ENCODE results near the gene ARF1.

Gene ARF1

GRCh38 chr1:228085287-228085951, 2.9 kb downstream of the ARF1 start:
- DNase-seq (ENCODE audit: low read depth in 2 of 2, low spot score in 1 of 2), result no peak

GRCh38 chr1:228087771-228088251, 5.3 kb downstream of the ARF1 start:
- DNase-seq (ENCODE audit: low read depth in 2 of 2, low spot score in 1 of 2), result no peak

GRCh38 chr1:228088586-228089498, 6.3 kb downstream of the ARF1 start:
- DNase-seq (ENCODE audit: low read depth in 2 of 2, low spot score in 1 of 2), result no peak

- no peak for DNase-seq (ENCODE audit: low read depth in 2 of 2, low spot score in 1 of 2)
Observed at GRCh38 chr1:228089519-228090380, 7.2 kb downstream of the ARF1 start.

GRCh38 chr1:228090613-228091081, 8.1 kb downstream of the ARF1 start:
- DNase-seq (ENCODE audit: low read depth in 2 of 2, low spot score in 1 of 2), result no peak

- no peak for DNase-seq (ENCODE audit: low read depth in 2 of 2, low spot score in 1 of 2)
Observed at GRCh38 chr1:228091084-228091483, 8.6 kb downstream of the ARF1 start.

GRCh38 chr1:228092342-228093049, 10.0 kb downstream of the ARF1 start:
- DNase-seq (ENCODE audit: low read depth in 2 of 2, low spot score in 1 of 2), result no peak

- no peak for DNase-seq (ENCODE audit: low read depth in 2 of 2, low spot score in 1 of 2)
Observed at GRCh38 chr1:228093050-228093906, 10.8 kb downstream of the ARF1 start.

GRCh38 chr1:228094432-228095016, 12.0 kb downstream of the ARF1 start:
- DNase-seq (ENCODE audit: low read depth in 2 of 2, low spot score in 1 of 2), result no peak

- no peak for DNase-seq (ENCODE audit: low read depth in 2 of 2, low spot score in 1 of 2)
Observed at GRCh38 chr1:228095161-228095560, 12.7 kb downstream of the ARF1 start.

- DNase-seq (ENCODE audit: low read depth in 2 of 2, low spot score in 1 of 2), result no peak
Observed at GRCh38 chr1:228095938-228096337, 13.4 kb downstream of the ARF1 start.

- DNase-seq (ENCODE audit: low read depth in 2 of 2, low spot score in 1 of 2), result no peak
Observed at GRCh38 chr1:228096416-228097332, 14.2 kb downstream of the ARF1 start.

- no peak for DNase-seq (ENCODE audit: low read depth in 2 of 2, low spot score in 1 of 2)
Observed at GRCh38 chr1:228097333-228098081, 15.0 kb downstream of the ARF1 start.

- no peak for DNase-seq (ENCODE audit: low read depth in 2 of 2, low spot score in 1 of 2)
Observed at GRCh38 chr1:228098323-228098931, 15.9 kb downstream of the ARF1 start.

- DNase-seq (ENCODE audit: low read depth in 2 of 2, low spot score in 1 of 2), result no peak
Observed at GRCh38 chr1:228099331-228099732, 16.8 kb downstream of the ARF1 start.

GRCh38 chr1:228100822-228101613, 18.5 kb downstream of the ARF1 start:
- DNase-seq (ENCODE audit: low read depth in 2 of 2, low spot score in 1 of 2), result no peak

Measured in stimulated activated CD8-positive, alpha-beta memory T cell treated with anti-CD3 and anti-CD28 coated beads, Interleukin-4, amount 100 ng/mL, for 1 hour (primary cell).